Stimulated activated CD4-positive, alpha-beta T cell treated with anti-CD3 and anti-CD28 coated beads, Interleukin-1b, Interleukin-23, amount 100 ng/mL, for 48 hours (primary cell): ENCODE measurements around the gene TMEM37.

Experiments used
- DNase-seq: peaks from one replicate; pipeline ENCODE4 v3.0.0-alpha.2; 2020

The TMEM37 gene

GRCh38 chr2:119434664-119435063, 3.0 kb downstream of the TMEM37 start:
- DNase-seq = no peak

- no peak for DNase-seq
Observed at GRCh38 chr2:119435081-119435952, 3.7 kb downstream of the TMEM37 start.

- no peak for DNase-seq
Observed at GRCh38 chr2:119435953-119436297, 4.3 kb downstream of the TMEM37 start.

- no peak for DNase-seq
Observed at GRCh38 chr2:119436993-119437772, 5.5 kb downstream of the TMEM37 start.

GRCh38 chr2:119438128-119438656, 6.5 kb downstream of the TMEM37 start:
- DNase-seq = no peak

GRCh38 chr2:119438726-119439284, 7.2 kb downstream of the TMEM37 start:
- DNase-seq = no peak

GRCh38 chr2:119439574-119440500, 8.2 kb downstream of the TMEM37 start:
- DNase-seq = no peak

- no peak for DNase-seq
Observed at GRCh38 chr2:119440501-119440870, 8.8 kb downstream of the TMEM37 start.

GRCh38 chr2:119440873-119441272, 9.2 kb downstream of the TMEM37 start:
- no peak for DNase-seq

- no peak for DNase-seq
Observed at GRCh38 chr2:119441376-119442225, 9.9 kb downstream of the TMEM37 start.

- no peak for DNase-seq
Observed at GRCh38 chr2:119442226-119442619, 10.6 kb downstream of the TMEM37 start.

- DNase-seq = no peak
Observed at GRCh38 chr2:119442850-119443249, 11.2 kb downstream of the TMEM37 start.

- DNase-seq = no peak
Observed at GRCh38 chr2:119446037-119446436, 14.4 kb downstream of the TMEM37 start.

- DNase-seq = no peak
Observed at GRCh38 chr2:119448427-119449141, 16.9 kb downstream of the TMEM37 start.

- DNase-seq = no peak
Observed at GRCh38 chr2:119449521-119449920, 17.9 kb downstream of the TMEM37 start.

- no peak for DNase-seq
Observed at GRCh38 chr2:119451336-119452050, 19.8 kb downstream of the TMEM37 start.

- DNase-seq = no peak
Observed at GRCh38 chr2:119453972-119454593, 22.4 kb downstream of the TMEM37 start.

GRCh38 chr2:119455066-119455718, 23.5 kb downstream of the TMEM37 start:
- no peak for DNase-seq

GRCh38 chr2:119460076-119460475, 28.4 kb downstream of the TMEM37 start:
- no peak for DNase-seq
